ENCODE measurements around the gene BRSK1.

DNA sequence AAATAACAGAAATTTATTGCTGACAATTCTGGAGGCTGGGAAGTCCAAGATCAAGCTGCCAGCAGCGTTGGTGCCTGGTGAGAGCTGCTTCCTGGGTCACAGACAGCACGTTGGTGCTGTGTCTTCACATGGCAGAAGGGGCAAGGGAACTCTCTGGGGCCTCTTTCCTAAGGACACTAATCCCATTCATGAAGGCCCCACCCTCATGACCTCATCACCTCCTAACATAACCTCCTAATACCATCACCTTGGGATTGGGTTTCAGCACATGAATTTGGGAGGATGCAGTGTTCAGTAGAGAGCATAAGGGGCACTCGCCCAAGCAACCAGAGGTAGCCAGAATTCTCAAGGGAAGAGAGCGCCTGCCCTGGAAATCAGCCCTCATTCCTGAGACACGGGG is 25.7 kb downstream of the BRSK1 start:
- TF ChIP-seq POLR2AphosphoS5 (IDR thresholded peaks at IDR 0.05; ENCODE audit: low read depth, low read length) (no peak), POLR2A (IDR thresholded peaks at IDR 0.05; ENCODE audit: low read depth, low read length) (no peak)

All from GM12891 (cell line).